ENCODE data around the gene CBX4. TPM values are rescaled to one million over a fixed set of nuclear protein-coding genes. Genes with fewer than 3 reads are reported as not detected.

The CBX4 gene
- polyA plus RNA-seq: 10 to 100 TPM in 2 of 4 donors, 1 to 10 TPM in 2; 5.4 to 50.4 (median 10.7) TPM
- long read RNA-seq, donor 1: 0 reads
- long read RNA-seq, donor 2, transcript CBX4-201 (5 exons, 2,664 nt): major isoform, 6 of 12 reads
- long read RNA-seq, donor 2, partial matches to known transcripts: 6 of 12 reads
- long read RNA-seq, donor 2, other reads (novel, unspliced or antisense): 0 of 12 reads
- long read RNA-seq, donor 3, transcript CBX4-201 (5 exons, 2,664 nt): major isoform, 10 of 10 reads
- long read RNA-seq, donor 3, partial matches to known transcripts: 0 of 10 reads
- long read RNA-seq, donor 3, other reads (novel, unspliced or antisense): 0 of 10 reads
- long read RNA-seq, donor 4: 0 reads
- long read RNA-seq, donor 5, partial matches to known transcripts: 0 of 4 reads
- long read RNA-seq, donor 5, other reads (novel, unspliced or antisense): 0 of 4 reads
- long read RNA-seq, donor 6, transcript CBX4-201 (5 exons, 2,664 nt): major isoform, 19 of 19 reads
- long read RNA-seq, donor 6, partial matches to known transcripts: 0 of 19 reads
- long read RNA-seq, donor 6, other reads (novel, unspliced or antisense): 0 of 19 reads
- long read RNA-seq, donor 7, transcript CBX4-201 (5 exons, 2,664 nt): major isoform, 16 of 16 reads
- long read RNA-seq, donor 7, partial matches to known transcripts: 0 of 16 reads
- long read RNA-seq, donor 7, other reads (novel, unspliced or antisense): 0 of 16 reads
- long read RNA-seq, donor 8: 0 reads
- long read RNA-seq, donor 9, partial matches to known transcripts: 0 of 3 reads
- long read RNA-seq, donor 9, other reads (novel, unspliced or antisense): 0 of 3 reads
- long read RNA-seq, donor 10, transcript CBX4-201 (5 exons, 2,664 nt): major isoform, 12 of 29 reads
- long read RNA-seq, donor 10, partial matches to known transcripts: 17 of 29 reads
- long read RNA-seq, donor 10, other reads (novel, unspliced or antisense): 0 of 29 reads

DNA sequence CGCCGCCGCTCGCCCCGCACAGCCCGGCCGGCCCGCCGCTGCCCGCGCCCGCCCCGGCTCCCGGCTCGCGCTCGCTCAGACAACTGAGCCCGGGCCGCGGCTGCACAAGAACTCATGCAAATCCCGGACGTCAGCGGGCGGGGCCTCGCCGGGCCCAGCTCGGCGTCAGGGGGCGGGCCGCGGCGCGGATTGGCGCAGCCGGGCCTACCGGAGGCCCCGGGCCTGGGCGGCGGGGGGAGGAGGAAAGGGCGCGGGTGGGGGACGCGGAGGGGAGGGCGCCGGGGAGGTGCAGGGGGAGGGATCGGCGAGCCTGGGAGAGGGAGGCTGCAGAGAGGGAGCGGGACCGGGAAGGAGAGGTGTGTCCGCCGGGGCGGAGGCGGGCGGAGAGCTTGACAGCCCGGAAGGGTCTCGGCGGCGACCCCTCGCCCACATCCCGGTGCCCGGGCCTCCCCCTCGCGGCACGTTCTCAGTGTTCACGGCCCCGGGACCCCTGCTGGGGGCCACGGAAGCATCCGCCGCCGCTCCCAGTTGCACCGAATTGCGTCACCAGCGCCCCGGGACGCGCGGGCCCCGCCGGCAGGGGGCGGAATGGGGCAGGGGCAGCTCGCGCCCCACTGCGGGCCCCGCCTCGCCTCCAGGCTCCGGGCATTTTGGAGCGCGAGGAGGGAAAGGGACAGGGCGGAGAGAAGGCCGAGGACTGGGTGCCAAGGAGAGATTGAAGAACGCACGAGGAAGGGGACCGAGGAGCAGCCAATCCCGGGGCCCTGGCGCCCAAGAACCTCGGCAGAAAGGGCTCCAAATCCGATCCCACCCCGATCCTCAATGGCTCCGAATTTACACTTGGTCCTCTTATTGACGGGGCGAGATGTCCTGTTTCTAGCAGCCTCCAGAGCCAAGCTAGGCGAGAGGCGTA is at the start of gene CBX4:
CBX4 (minus strand) TSS at position 85 of the 913 bp plus-strand sequence. CDS start 189 bp downstream, outside the sequence.
- Histone ChIP-seq H3K27me3 (ENCODE audit: control insufficient read depth in 3 of 3, insufficient read depth in 3 of 3, low read length in 3 of 3) (peaks cover 0 to 39% (median 16%) of the 10 kb centered on the region in 3 donors), H3K27ac (ENCODE audit: low read depth in 1 of 3, low read length in 2 of 3) (peak within 1 kb of the TSS; percentile 93 to 94 (median 93)), H3K36me3 (ENCODE audit: control insufficient read depth in 3 of 3, insufficient read depth in 2 of 3, low read depth in 1 of 3, low read length in 3 of 3) (peaks cover 0 to 37% (median 2%) of the 10 kb centered on the region in 3 donors), H3K4me3 (ENCODE audit: low read depth in 1 of 3, low read length in 3 of 3) (peak within 1 kb of the TSS; percentile 73 to 87 (median 86)), H3K9me3 (ENCODE audit: control insufficient read depth in 2 of 2, insufficient read depth in 1 of 2, low read depth in 1 of 2, low read length in 1 of 2) (peaks cover 0 to 15% of the 10 kb centered on the region in 2 donors), H3K4me1 (ENCODE audit: control insufficient read depth in 3 of 3, insufficient read depth in 2 of 3, low read depth in 1 of 3, low read length in 2 of 3) (peaks cover 6 to 67% (median 9%) of the 10 kb centered on the region in 3 donors)
- WGBS, 3 donors: 0 to 2% (median 1%) methylated on average over 56 to 103 of the region's 103 CpGs
- DNase-seq (peak; percentile 95 to 97), FAIRE-seq (no peak)

DNA sequence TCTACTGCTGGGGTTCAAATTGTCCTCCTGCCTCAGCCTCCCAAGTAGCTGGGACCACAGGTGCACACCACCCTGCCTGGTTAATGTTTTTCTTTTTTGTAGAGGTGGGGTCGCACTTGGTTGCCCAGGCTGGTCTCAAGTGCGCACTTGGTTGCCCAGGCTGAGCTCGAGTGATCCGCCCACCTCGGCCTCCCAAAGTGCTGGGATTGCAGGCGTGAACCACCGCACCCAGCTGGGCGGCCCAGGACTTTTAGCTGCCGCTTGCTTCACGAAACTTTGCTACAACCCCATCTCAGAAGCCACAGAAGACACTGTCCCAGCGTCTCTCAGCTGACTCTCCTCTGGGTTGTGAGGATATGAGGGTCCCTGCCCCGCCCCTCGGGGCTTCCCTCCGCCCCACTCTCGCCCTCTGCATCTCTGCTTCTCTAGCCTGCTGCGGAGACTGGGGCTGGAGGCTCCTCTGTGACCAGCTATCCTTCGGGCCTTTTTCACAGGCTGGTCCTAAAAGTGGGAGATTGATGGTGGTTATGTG is 48.8 kb upstream of the CBX4 start:
- H3K36me3 ChIP-seq (ENCODE audit: control insufficient read depth in 3 of 3, insufficient read depth in 2 of 3, low read depth in 1 of 3, low read length in 3 of 3): no peaks in the 10 kb centered on the region
- no peaks in the 10 kb centered on the region for H3K9me3 ChIP-seq (ENCODE audit: control insufficient read depth in 2 of 2, insufficient read depth in 1 of 2, low read depth in 1 of 2, low read length in 1 of 2)
- no peak overlapping the region for H3K4me3 ChIP-seq (ENCODE audit: low read depth in 1 of 3, low read length in 3 of 3)
- DNase-seq (no peak), FAIRE-seq (no peak)
- H3K27me3 ChIP-seq (ENCODE audit: control insufficient read depth in 3 of 3, insufficient read depth in 3 of 3, low read length in 3 of 3): no peaks in the 10 kb centered on the region
- no peak overlapping the region for H3K27ac ChIP-seq (ENCODE audit: low read depth in 1 of 3, low read length in 2 of 3)
- H3K4me1 ChIP-seq (ENCODE audit: control insufficient read depth in 3 of 3, insufficient read depth in 2 of 3, low read depth in 1 of 3, low read length in 2 of 3): peaks cover 0 to 31% (median 8%) of the 10 kb centered on the region in 3 donors
- WGBS, 3 donors: 80 to 90% (median 89%) methylated on average over 17 of the region's 17 CpGs

DNA sequence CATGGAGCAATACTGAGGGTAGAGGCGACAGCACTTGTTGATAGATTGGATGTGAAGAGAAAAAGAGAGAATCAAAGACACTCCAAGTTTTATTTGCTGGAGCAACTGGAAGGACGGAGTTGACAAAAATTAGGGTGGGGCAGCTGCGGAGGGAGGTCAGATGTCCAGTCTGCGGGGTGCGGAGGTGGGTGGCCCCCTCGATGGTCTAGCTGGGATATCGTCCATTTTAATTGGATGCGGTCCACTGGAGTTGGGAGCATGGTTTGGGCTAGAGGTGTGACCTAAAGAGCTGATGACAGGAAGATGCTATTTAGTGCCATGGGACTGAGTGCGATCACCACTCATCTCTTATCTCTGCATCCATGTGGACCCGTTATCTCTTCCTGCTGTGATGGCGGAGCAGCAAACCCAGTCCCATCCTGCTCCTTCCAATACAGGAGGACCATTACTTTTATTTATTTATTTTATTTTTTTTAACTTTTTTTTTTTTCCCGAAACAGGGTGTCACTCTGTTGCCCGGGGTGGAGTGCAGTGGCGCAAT is 48.3 kb upstream of the CBX4 start:
- 85 to 91% (median 90%) methylated on average over 14 of the region's 14 CpGs for WGBS, 3 donors
- Histone ChIP-seq H3K36me3 (ENCODE audit: control insufficient read depth in 3 of 3, insufficient read depth in 2 of 3, low read depth in 1 of 3, low read length in 3 of 3) (no peaks in the 10 kb centered on the region), H3K9me3 (ENCODE audit: control insufficient read depth in 2 of 2, insufficient read depth in 1 of 2, low read depth in 1 of 2, low read length in 1 of 2) (no peaks in the 10 kb centered on the region), H3K4me1 (ENCODE audit: control insufficient read depth in 3 of 3, insufficient read depth in 2 of 3, low read depth in 1 of 3, low read length in 2 of 3) (peaks cover 0 to 26% (median 5%) of the 10 kb centered on the region in 3 donors), H3K27me3 (ENCODE audit: control insufficient read depth in 3 of 3, insufficient read depth in 3 of 3, low read length in 3 of 3) (no peaks in the 10 kb centered on the region), H3K4me3 (ENCODE audit: low read depth in 1 of 3, low read length in 3 of 3) (no peak overlapping the region), H3K27ac (ENCODE audit: low read depth in 1 of 3, low read length in 2 of 3) (no peak overlapping the region)
- no peak for FAIRE-seq
- DNase-seq: no peak

DNA sequence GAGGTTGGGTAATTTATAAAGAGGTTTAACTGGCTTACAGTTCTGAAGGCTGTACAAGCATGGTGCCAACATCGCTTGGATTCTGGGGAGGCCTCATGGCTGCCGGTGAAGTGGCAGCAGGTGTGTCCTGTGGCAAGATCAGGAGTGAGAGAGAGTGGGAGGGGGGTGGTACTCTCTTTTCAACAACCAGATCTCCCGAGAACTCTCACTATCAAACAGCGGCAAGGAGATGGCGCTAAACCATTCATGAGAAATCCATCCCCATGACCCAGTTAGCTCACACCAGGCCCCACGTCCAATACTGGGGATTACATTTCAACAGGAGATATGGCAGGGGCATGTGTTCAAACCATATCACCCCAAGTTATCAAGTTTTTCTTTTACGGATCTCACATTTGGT is 44.0 kb upstream of the CBX4 start:
- WGBS, 3 donors: 78 to 85% (median 78%) methylated on average over 7 of the region's 7 CpGs
- H3K36me3 ChIP-seq (ENCODE audit: control insufficient read depth in 3 of 3, insufficient read depth in 2 of 3, low read depth in 1 of 3, low read length in 3 of 3): no peaks in the 10 kb centered on the region
- no peak overlapping the region for H3K27ac ChIP-seq (ENCODE audit: low read depth in 1 of 3, low read length in 2 of 3)
- H3K4me3 ChIP-seq (ENCODE audit: low read depth in 1 of 3, low read length in 3 of 3): no peak overlapping the region
- peaks cover 0 to 9% (median 0%) of the 10 kb centered on the region in 3 donors for H3K4me1 ChIP-seq (ENCODE audit: control insufficient read depth in 3 of 3, insufficient read depth in 2 of 3, low read depth in 1 of 3, low read length in 2 of 3)
- no peak for FAIRE-seq
- no peak for DNase-seq
- no peaks in the 10 kb centered on the region for H3K9me3 ChIP-seq (ENCODE audit: control insufficient read depth in 2 of 2, insufficient read depth in 1 of 2, low read depth in 1 of 2, low read length in 1 of 2)
- H3K27me3 ChIP-seq (ENCODE audit: control insufficient read depth in 3 of 3, insufficient read depth in 3 of 3, low read length in 3 of 3): no peaks in the 10 kb centered on the region

DNA sequence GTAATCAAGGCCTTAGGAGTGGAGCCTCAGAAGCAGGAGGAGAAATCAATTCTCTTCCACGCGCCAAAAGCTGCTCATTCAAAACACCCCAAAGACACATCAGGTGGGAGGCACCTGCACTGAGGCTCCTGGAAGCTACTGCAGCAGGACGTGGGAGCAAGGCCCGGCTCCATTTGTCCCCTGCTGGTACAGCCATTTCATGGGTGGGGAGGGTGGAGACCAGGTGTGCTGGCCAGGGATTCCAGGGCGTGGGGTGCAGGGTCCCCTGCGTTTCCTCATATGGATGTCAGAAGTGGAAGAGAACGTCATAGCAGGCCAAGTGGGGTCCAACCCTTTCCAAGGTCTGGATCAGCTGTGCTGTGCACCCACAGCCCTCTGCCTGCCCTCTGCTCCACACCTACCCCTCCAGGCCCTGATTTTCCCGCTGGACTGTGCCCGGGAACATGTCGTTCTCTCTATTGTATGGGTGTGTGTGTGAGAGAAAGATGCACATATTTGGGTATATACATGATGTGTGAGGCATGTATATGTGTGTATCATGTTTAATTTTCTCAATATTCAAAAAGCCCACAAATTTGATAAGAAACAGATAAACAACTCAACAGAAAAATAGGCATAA is 39.2 kb upstream of the CBX4 start:
- Histone ChIP-seq H3K36me3 (ENCODE audit: control insufficient read depth in 3 of 3, insufficient read depth in 2 of 3, low read depth in 1 of 3, low read length in 3 of 3) (no peaks in the 10 kb centered on the region), H3K4me1 (ENCODE audit: control insufficient read depth in 3 of 3, insufficient read depth in 2 of 3, low read depth in 1 of 3, low read length in 2 of 3) (peaks cover 0 to 10% (median 0%) of the 10 kb centered on the region in 3 donors), H3K9me3 (ENCODE audit: control insufficient read depth in 2 of 2, insufficient read depth in 1 of 2, low read depth in 1 of 2, low read length in 1 of 2) (no peaks in the 10 kb centered on the region), H3K27me3 (ENCODE audit: control insufficient read depth in 3 of 3, insufficient read depth in 3 of 3, low read length in 3 of 3) (no peaks in the 10 kb centered on the region), H3K4me3 (ENCODE audit: low read depth in 1 of 3, low read length in 3 of 3) (no peak overlapping the region), H3K27ac (ENCODE audit: low read depth in 1 of 3, low read length in 2 of 3) (no peak overlapping the region)
- FAIRE-seq: no peak
- 26 to 62% (median 46%) methylated on average over 10 of the region's 10 CpGs for WGBS, 3 donors
- peak in 1 of 2 donors; percentile 60 for DNase-seq

DNA sequence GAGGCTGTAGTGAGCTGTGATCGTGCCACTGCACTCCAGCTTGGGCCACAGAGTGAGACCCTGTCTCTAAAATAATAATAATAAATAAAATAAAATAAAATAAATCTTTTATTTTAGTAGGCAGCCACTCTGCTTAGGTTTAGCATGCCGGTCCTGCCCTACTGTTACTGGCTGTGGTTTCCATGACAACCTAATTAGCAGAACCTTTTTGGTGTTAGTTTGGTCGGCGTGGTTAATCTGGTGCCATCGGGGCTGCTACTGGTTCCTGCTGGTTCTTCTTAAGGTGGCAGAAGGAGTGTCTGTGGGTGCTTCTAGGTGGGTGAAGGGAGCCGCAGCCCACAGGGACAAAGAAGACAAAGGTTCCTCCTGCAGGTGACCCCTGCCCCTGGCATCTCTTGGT is 37.8 kb upstream of the CBX4 start:
- DNase-seq (no peak), FAIRE-seq (no peak)
- 79 to 84% (median 84%) methylated on average over 6 of the region's 6 CpGs for WGBS, 3 donors
- Histone ChIP-seq H3K9me3 (ENCODE audit: control insufficient read depth in 2 of 2, insufficient read depth in 1 of 2, low read depth in 1 of 2, low read length in 1 of 2) (no peaks in the 10 kb centered on the region), H3K36me3 (ENCODE audit: control insufficient read depth in 3 of 3, insufficient read depth in 2 of 3, low read depth in 1 of 3, low read length in 3 of 3) (no peaks in the 10 kb centered on the region), H3K27me3 (ENCODE audit: control insufficient read depth in 3 of 3, insufficient read depth in 3 of 3, low read length in 3 of 3) (no peaks in the 10 kb centered on the region), H3K4me1 (ENCODE audit: control insufficient read depth in 3 of 3, insufficient read depth in 2 of 3, low read depth in 1 of 3, low read length in 2 of 3) (peaks cover 0 to 10% (median 0%) of the 10 kb centered on the region in 3 donors), H3K27ac (ENCODE audit: low read depth in 1 of 3, low read length in 2 of 3) (no peak overlapping the region), H3K4me3 (ENCODE audit: low read depth in 1 of 3, low read length in 3 of 3) (no peak overlapping the region)

DNA sequence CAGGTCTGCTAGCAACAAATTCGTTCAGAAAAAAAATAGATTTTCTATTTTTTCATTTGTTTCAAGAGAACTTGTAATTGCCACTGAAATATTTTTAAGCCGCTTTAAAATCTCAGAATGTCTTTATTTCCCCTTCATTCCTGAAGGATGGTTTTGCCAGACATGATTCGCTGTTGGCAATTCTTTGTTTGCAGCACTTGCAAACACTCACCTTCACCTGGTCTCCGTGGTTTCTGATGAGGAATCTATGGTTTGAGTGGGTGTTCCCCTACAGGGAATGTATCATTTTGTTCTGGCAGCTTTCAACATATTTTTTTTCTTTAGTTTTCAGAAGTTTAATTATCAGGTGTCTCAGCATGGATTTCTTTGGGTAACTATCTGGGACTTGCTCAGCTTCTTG is 36.3 kb upstream of the CBX4 start:
- peaks cover 0 to 10% (median 0%) of the 10 kb centered on the region in 3 donors for H3K4me1 ChIP-seq (ENCODE audit: control insufficient read depth in 3 of 3, insufficient read depth in 2 of 3, low read depth in 1 of 3, low read length in 2 of 3)
- peaks cover 0 to 2% (median 0%) of the 10 kb centered on the region in 3 donors for H3K36me3 ChIP-seq (ENCODE audit: control insufficient read depth in 3 of 3, insufficient read depth in 2 of 3, low read depth in 1 of 3, low read length in 3 of 3)
- FAIRE-seq (no peak), DNase-seq (no peak)
- H3K9me3 ChIP-seq (ENCODE audit: control insufficient read depth in 2 of 2, insufficient read depth in 1 of 2, low read depth in 1 of 2, low read length in 1 of 2): no peaks in the 10 kb centered on the region
- H3K4me3 ChIP-seq (ENCODE audit: low read depth in 1 of 3, low read length in 3 of 3): no peak overlapping the region
- H3K27me3 ChIP-seq (ENCODE audit: control insufficient read depth in 3 of 3, insufficient read depth in 3 of 3, low read length in 3 of 3): no peaks in the 10 kb centered on the region
- H3K27ac ChIP-seq (ENCODE audit: low read depth in 1 of 3, low read length in 2 of 3): no peak overlapping the region
- 80 to 84% (median 82%) methylated on average over 4 of the region's 4 CpGs for WGBS, 3 donors
